ENCODE data around the gene FURIN. TPM values are rescaled to one million over a fixed set of nuclear protein-coding genes. Genes with fewer than 3 reads are reported as not detected.

Gene FURIN
- total RNA-seq, 1 donor from 2014 or later = 26.5 TPM

- no peak overlapping the region for H3K4me3 Mint-ChIP-seq (ENCODE audit: unreplicated experiment)
- no peaks in the 10 kb centered on the region for H3K36me3 Mint-ChIP-seq (ENCODE audit: unreplicated experiment)
- peaks cover 15% of the 10 kb centered on the region for H3K4me1 Mint-ChIP-seq (ENCODE audit: low read depth, unreplicated experiment)
- no peaks in the 10 kb centered on the region for H3K9me3 Mint-ChIP-seq (ENCODE audit: unreplicated experiment)
- no peak for DNase-seq
- H3K27me3 Mint-ChIP-seq (ENCODE audit: unreplicated experiment) = peaks cover 5% of the 10 kb centered on the region
- H3K27ac Mint-ChIP-seq (ENCODE audit: unreplicated experiment) = no peak overlapping the region
- no peak for TF ChIP-seq CTCF (IDR thresholded peaks at IDR 0.05; ENCODE audit: partially characterized antibody, unreplicated experiment)
Observed at GRCh38 chr15:90890839-90891238, 22.5 kb downstream of the FURIN start.

GRCh38 chr15:90891346-90891949, 23.1 kb downstream of the FURIN start:
- no peaks in the 10 kb centered on the region for H3K36me3 Mint-ChIP-seq (ENCODE audit: unreplicated experiment)
- no peaks in the 10 kb centered on the region for H3K9me3 Mint-ChIP-seq (ENCODE audit: unreplicated experiment)
- peaks cover 5% of the 10 kb centered on the region for H3K27me3 Mint-ChIP-seq (ENCODE audit: unreplicated experiment)
- no peak overlapping the region for H3K4me3 Mint-ChIP-seq (ENCODE audit: unreplicated experiment)
- no peak for TF ChIP-seq CTCF (IDR thresholded peaks at IDR 0.05; ENCODE audit: partially characterized antibody, unreplicated experiment)
- DNase-seq = no peak
- peaks cover 11% of the 10 kb centered on the region for H3K4me1 Mint-ChIP-seq (ENCODE audit: low read depth, unreplicated experiment)
- no peak overlapping the region for H3K27ac Mint-ChIP-seq (ENCODE audit: unreplicated experiment)

- H3K9me3 Mint-ChIP-seq (ENCODE audit: unreplicated experiment) = no peaks in the 10 kb centered on the region
- no peaks in the 10 kb centered on the region for H3K36me3 Mint-ChIP-seq (ENCODE audit: unreplicated experiment)
- no peak overlapping the region for H3K4me3 Mint-ChIP-seq (ENCODE audit: unreplicated experiment)
- no peak for DNase-seq
- H3K4me1 Mint-ChIP-seq (ENCODE audit: low read depth, unreplicated experiment) = peaks cover 9% of the 10 kb centered on the region
- H3K27ac Mint-ChIP-seq (ENCODE audit: unreplicated experiment) = no peak overlapping the region
- no peak for TF ChIP-seq CTCF (IDR thresholded peaks at IDR 0.05; ENCODE audit: partially characterized antibody, unreplicated experiment)
- H3K27me3 Mint-ChIP-seq (ENCODE audit: unreplicated experiment) = peaks cover 5% of the 10 kb centered on the region
Observed at GRCh38 chr15:90892023-90892422, 23.6 kb downstream of the FURIN start.

GRCh38 chr15:90892498-90893174, 24.2 kb downstream of the FURIN start:
- H3K9me3 Mint-ChIP-seq (ENCODE audit: unreplicated experiment) = no peaks in the 10 kb centered on the region
- H3K27ac Mint-ChIP-seq (ENCODE audit: unreplicated experiment) = no peak overlapping the region
- DNase-seq = no peak
- H3K36me3 Mint-ChIP-seq (ENCODE audit: unreplicated experiment) = no peaks in the 10 kb centered on the region
- H3K4me3 Mint-ChIP-seq (ENCODE audit: unreplicated experiment) = no peak overlapping the region
- H3K27me3 Mint-ChIP-seq (ENCODE audit: unreplicated experiment) = peaks cover 5% of the 10 kb centered on the region
- TF ChIP-seq CTCF (IDR thresholded peaks at IDR 0.05; ENCODE audit: partially characterized antibody, unreplicated experiment) = no peak
- peaks cover 7% of the 10 kb centered on the region for H3K4me1 Mint-ChIP-seq (ENCODE audit: low read depth, unreplicated experiment)
